ENCODE data around the gene RBBP5.

GRCh38 chr1:205043866-205044265, 77.9 kb downstream of the RBBP5 start:
- no peak for TF ChIP-seq YY1 (IDR thresholded peaks at IDR 0.05; ENCODE audit: low read depth)
- TF ChIP-seq EP300 (IDR thresholded peaks at IDR 0.05; ENCODE audit: borderline replicate concordance), result no peak
- no peak for TF ChIP-seq ZBTB7A (IDR thresholded peaks at IDR 0.05; ENCODE audit: low read depth)
- no peak for TF ChIP-seq TCF12 (IDR thresholded peaks at IDR 0.05; ENCODE audit: low read depth)
- no peak for TF ChIP-seq REST (IDR thresholded peaks at IDR 0.05; ENCODE audit: low read depth)
- TF ChIP-seq MAX (IDR thresholded peaks at IDR 0.05), result no peak
- no peak for TF ChIP-seq RAD21 (IDR thresholded peaks at IDR 0.05; ENCODE audit: low read depth)
